HG02884 (cell line): Measurements from ENCODE around the gene KCNQ4.

Experiments used
- ATAC-seq: cut with Tn5 transposase; IDR thresholded peaks from one replicate; pipeline ENCODE4 v1.9.1; 2021; ENCODE audit warnings: mild to moderate bottlenecking, moderate library complexity; ENCODE audit not compliant: unreplicated experiment

Gene KCNQ4

DNA sequence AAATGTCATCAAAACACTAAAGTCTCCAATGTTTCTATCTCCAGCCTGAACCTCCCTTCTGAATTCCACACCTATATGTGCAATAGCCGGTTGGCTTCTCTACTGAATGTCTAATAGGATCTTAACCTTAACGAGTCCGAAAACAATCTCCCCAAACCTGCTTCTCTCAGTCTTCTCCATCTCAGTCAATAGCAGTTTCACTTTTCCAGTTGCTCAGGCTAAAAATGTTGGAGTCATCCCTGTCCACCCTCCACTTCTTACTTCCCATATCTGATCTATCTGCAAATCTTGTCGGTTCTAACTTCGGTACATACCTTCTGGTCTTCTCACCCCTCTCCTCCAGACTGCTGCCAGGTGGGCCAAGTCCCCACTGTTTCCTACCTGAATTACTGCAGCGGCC is 104.1 kb downstream of the KCNQ4 start:
- ATAC-seq = no peak
